ENCODE results near the gene FAM53B.

The FAM53B gene

GRCh38 chr10:124742413-124743190 lies 1.6 kb downstream of the FAM53B start:
- no peak for DNase-seq (ENCODE audit: low read depth in 3 of 3, low spot score in 1 of 3)

- DNase-seq (ENCODE audit: low read depth in 3 of 3, low spot score in 1 of 3) = no peak
Measured at GRCh38 chr10:124741922-124742412, 2.2 kb downstream of the FAM53B start.

- DNase-seq (ENCODE audit: low read depth in 3 of 3, low spot score in 1 of 3) = peak; percentile 43 to 64 (median 47)
Measured at GRCh38 chr10:124741281-124741921, 2.8 kb downstream of the FAM53B start.

- no peak for DNase-seq (ENCODE audit: low read depth in 3 of 3, low spot score in 1 of 3)
Measured at GRCh38 chr10:124740369-124741280, 3.6 kb downstream of the FAM53B start.

- no peak for DNase-seq (ENCODE audit: low read depth in 3 of 3, low spot score in 1 of 3)
Measured at GRCh38 chr10:124739986-124740368, 4.2 kb downstream of the FAM53B start.

GRCh38 chr10:124739119-124739921 lies 4.9 kb downstream of the FAM53B start:
- DNase-seq (ENCODE audit: low read depth in 3 of 3, low spot score in 1 of 3) = no peak

- DNase-seq (ENCODE audit: low read depth in 3 of 3, low spot score in 1 of 3) = no peak
Measured at GRCh38 chr10:124738441-124738840, 5.7 kb downstream of the FAM53B start.

- no peak for DNase-seq (ENCODE audit: low read depth in 3 of 3, low spot score in 1 of 3)
Measured at GRCh38 chr10:124737708-124738107, 6.5 kb downstream of the FAM53B start.

- DNase-seq (ENCODE audit: low read depth in 3 of 3, low spot score in 1 of 3) = no peak
Measured at GRCh38 chr10:124737221-124737620, 7.0 kb downstream of the FAM53B start.

GRCh38 chr10:124736491-124737136 lies 7.6 kb downstream of the FAM53B start:
- DNase-seq (ENCODE audit: low read depth in 3 of 3, low spot score in 1 of 3) = no peak

GRCh38 chr10:124735491-124736286 lies 8.5 kb downstream of the FAM53B start:
- DNase-seq (ENCODE audit: low read depth in 3 of 3, low spot score in 1 of 3) = no peak

- no peak for DNase-seq (ENCODE audit: low read depth in 3 of 3, low spot score in 1 of 3)
Measured at GRCh38 chr10:124734311-124735166, 9.6 kb downstream of the FAM53B start.

GRCh38 chr10:124733571-124734245 lies 10.5 kb downstream of the FAM53B start:
- DNase-seq (ENCODE audit: low read depth in 3 of 3, low spot score in 1 of 3) = no peak

GRCh38 chr10:124732931-124733570 lies 11.1 kb downstream of the FAM53B start:
- peak in 1 of 3 donors; percentile 42 for DNase-seq (ENCODE audit: low read depth in 3 of 3, low spot score in 1 of 3)

GRCh38 chr10:124731551-124731950 lies 12.6 kb downstream of the FAM53B start:
- no peak for DNase-seq (ENCODE audit: low read depth in 3 of 3, low spot score in 1 of 3)

GRCh38 chr10:124730790-124731189 lies 13.4 kb downstream of the FAM53B start:
- DNase-seq (ENCODE audit: low read depth in 3 of 3, low spot score in 1 of 3) = no peak

All from stimulated activated CD4-positive, alpha-beta T cell treated with anti-CD3 and anti-CD28 coated beads, TNF-alpha, amount 100 ng/mL, for 1 hour (primary cell).